Neuronal stem cell (in vitro differentiated cells): ENCODE results near the gene COBLL1.

Experiments used
- DNase-seq: peaks from one replicate; pipeline ENCODE4 v3.0.0-alpha.2; 2013; ENCODE audit warnings: low spot score
- H2AFZ ChIP-seq: one replicate; pipeline ENCODE4 v1.6.1; 2013; ENCODE audit warnings: mild to moderate bottlenecking, low read length, inconsistent platforms
- H2AK5ac ChIP-seq: 2 replicates; pipeline ENCODE4 v1.6.1; 2013; ENCODE audit warnings: low read depth, mild to moderate bottlenecking, inconsistent platforms, low read length, moderate library complexity, mixed read lengths
- H2BK120ac ChIP-seq: 2 replicates; pipeline ENCODE4 v1.6.1; 2013; ENCODE audit warnings: low read depth, mild to moderate bottlenecking, inconsistent platforms, low read length, moderate library complexity, mixed read lengths
- H2BK12ac ChIP-seq: one replicate; pipeline ENCODE4 v1.6.1; 2013; ENCODE audit warnings: low read length, inconsistent platforms
- H2BK15ac ChIP-seq: 2 replicates; pipeline ENCODE4 v1.6.1; 2013; ENCODE audit warnings: mild to moderate bottlenecking, low read length, inconsistent platforms, mixed read lengths
- H2BK5ac ChIP-seq: one replicate; pipeline ENCODE4 v1.6.1; 2013; ENCODE audit warnings: inconsistent platforms, mild to moderate bottlenecking, low read length, moderate library complexity
- H3K14ac ChIP-seq: one replicate; pipeline ENCODE4 v1.6.1; 2013; ENCODE audit warnings: low read length, inconsistent platforms
- H3K18ac ChIP-seq: 2 replicates; pipeline ENCODE4 v1.6.1; 2013; ENCODE audit warnings: low read length, inconsistent platforms
- H3K23ac ChIP-seq: 2 replicates; pipeline ENCODE4 v1.6.1; 2013; ENCODE audit warnings: low read depth, mild to moderate bottlenecking, mixed read lengths, low read length, inconsistent platforms; ENCODE audit not compliant: poor library complexity
- H3K27ac ChIP-seq: replicated peaks from 3 replicates; pipeline ENCODE4 v1.5.1; 2013; ENCODE audit warnings: low read length, inconsistent platforms
- H3K27me3 ChIP-seq, 3 experiments: 2 replicates each; pipeline ENCODE4 v1.6.1; 2013; ENCODE audit warnings: low read length in 3 of 3, mild to moderate bottlenecking in 2 of 3, inconsistent platforms in 1 of 3, low read depth in 1 of 3, mixed read lengths in 1 of 3, moderate library complexity in 1 of 3; ENCODE audit not compliant: control insufficient read depth in 3 of 3, insufficient read depth in 3 of 3
- H3K36me3 ChIP-seq, 2 donors: replicated peaks in 1 of 2; 2 replicates each; pipeline ENCODE4 v1.6.1; 2013; ENCODE audit warnings: low read length in 2 of 2; ENCODE audit not compliant: control insufficient read depth in 2 of 2, insufficient read depth in 2 of 2
- H3K4ac ChIP-seq: 2 replicates; pipeline ENCODE4 v1.6.1; 2013; ENCODE audit warnings: inconsistent platforms, mild to moderate bottlenecking, low read length, moderate library complexity
- H3K4me1 ChIP-seq, 2 donors: 1 replicate in 1 of 2; 2 replicates in 1 of 2; pipeline ENCODE4 v1.6.1; 2013; ENCODE audit warnings: low read length in 2 of 2, low read depth in 1 of 2; ENCODE audit not compliant: control insufficient read depth in 2 of 2, insufficient read depth in 1 of 2
- H3K4me2 ChIP-seq: one replicate; pipeline ENCODE4 v1.6.1; 2013; ENCODE audit warnings: mild to moderate bottlenecking, low read length, inconsistent platforms; ENCODE audit not compliant: insufficient read depth, poor library complexity, severe bottlenecking
- H3K4me3 ChIP-seq, 2 donors: 2 replicates each; pipeline ENCODE4 v1.5.1; 2013; ENCODE audit warnings: low read length in 2 of 2, mild to moderate bottlenecking in 2 of 2, inconsistent platforms in 1 of 2, moderate library complexity in 1 of 2
- H3K79me1 ChIP-seq: one replicate; pipeline ENCODE4 v1.6.1; 2013; ENCODE audit warnings: low read depth, mild to moderate bottlenecking, inconsistent platforms, low read length, moderate library complexity
- H3K9ac ChIP-seq: one replicate; pipeline ENCODE4 v1.6.1; 2013; ENCODE audit warnings: mild to moderate bottlenecking, low read depth, low read length, inconsistent platforms; ENCODE audit not compliant: poor library complexity
- H3K9me3 ChIP-seq, 2 donors: replicated peaks in 1 of 2; 2 replicates each; pipeline versions ENCODE3 to v1.6.1; 2013; ENCODE audit warnings: low read length in 2 of 2, mild to moderate bottlenecking in 2 of 2, inconsistent platforms in 1 of 2, low read depth in 1 of 2, mixed read lengths in 1 of 2, moderate library complexity in 1 of 2; ENCODE audit not compliant: control insufficient read depth in 2 of 2, insufficient read depth in 1 of 2
- H4K8ac ChIP-seq: one replicate; pipeline ENCODE4 v1.6.1; 2013; ENCODE audit warnings: low read depth, mild to moderate bottlenecking, inconsistent platforms, low read length, moderate library complexity
- H4K91ac ChIP-seq: one replicate; pipeline ENCODE4 v1.6.1; 2013; ENCODE audit warnings: low read length, low read depth, mild to moderate bottlenecking, inconsistent platforms; ENCODE audit not compliant: poor library complexity
- WGBS, 2 donors: extraction: QIAGEN DNeasy Blood & Tissue Kit; methylation state at CpG; one replicate each; pipeline ENCODE4 v1.1.7; 2013; ENCODE audit warnings: missing lambda C conversion rate in 2 of 2, mixed read lengths in 1 of 2; ENCODE audit not compliant: insufficient read length in 2 of 2, insufficient replicate concordance in 1 of 2; ENCODE audit errors: extremely low coverage in 2 of 2; 5-methylcytosine and 5-hydroxymethylcytosine counted together

COBLL1 gene

GRCh38 chr2:164846276-164846675, 4.7 kb upstream of the COBLL1 start:
- Histone ChIP-seq H3K9ac (no peak overlapping the region), H3K4ac (no peak overlapping the region), H4K8ac (no peak overlapping the region), H2AFZ (no peak overlapping the region), H3K18ac (no peak overlapping the region), H3K9me3 (no peaks in the 10 kb centered on the region), H3K4me2 (no peak overlapping the region), H3K4me3 (no peak overlapping the region), H4K91ac (no peak overlapping the region), H2BK120ac (no peak overlapping the region), H2AK5ac (no peak overlapping the region), H3K23ac (no peak overlapping the region), H3K36me3 (no peaks in the 10 kb centered on the region), H3K79me1 (no peaks in the 10 kb centered on the region), H3K14ac (no peak overlapping the region), H3K27me3 (no peaks in the 10 kb centered on the region), H2BK5ac (no peak overlapping the region), H3K4me1 (no peaks in the 10 kb centered on the region), H2BK12ac (no peak overlapping the region), H2BK15ac (no peak overlapping the region), H3K27ac (no peak overlapping the region)
- WGBS, 2 donors = no CpG with 5 or more reads among the region's 2 CpGs
- no peak for DNase-seq

DNA sequence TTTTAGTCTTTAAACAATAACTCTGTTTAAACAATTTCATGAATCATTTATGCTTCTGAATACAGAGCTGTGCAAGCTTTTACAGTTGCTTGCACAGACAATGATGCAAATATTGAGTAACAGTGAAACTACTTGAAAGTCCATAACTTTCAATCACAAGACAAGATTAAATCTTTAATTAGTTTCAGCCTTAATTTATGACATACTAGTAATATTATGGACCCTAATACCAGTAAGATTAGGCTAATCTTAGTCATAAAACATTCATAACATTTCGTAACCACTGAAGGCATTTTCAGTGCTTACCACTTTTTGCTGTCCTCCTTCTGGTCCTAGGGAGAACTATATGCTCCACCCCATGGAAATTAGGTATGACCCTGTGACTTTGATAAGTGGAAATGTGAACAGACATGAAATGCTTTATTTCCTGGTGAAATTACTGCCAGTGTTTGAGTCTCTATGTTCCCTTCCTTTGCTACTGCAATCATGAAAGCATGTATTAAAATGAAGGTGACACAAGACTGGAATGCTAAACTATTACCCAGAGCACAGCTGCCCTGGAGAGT, 1.8 kb upstream of the COBLL1 start:
- no CpG with 5 or more reads among the region's 1 CpG for WGBS, 2 donors
- no peak overlapping the region for H2AFZ ChIP-seq
- H3K4ac ChIP-seq = no peak overlapping the region
- no peak overlapping the region for H2BK5ac ChIP-seq
- H3K4me2 ChIP-seq = no peak overlapping the region
- H2AK5ac ChIP-seq = no peak overlapping the region
- H3K79me1 ChIP-seq = no peaks in the 10 kb centered on the region
- H3K4me3 ChIP-seq = no peak overlapping the region
- no peak overlapping the region for H4K91ac ChIP-seq
- no peak overlapping the region for H3K18ac ChIP-seq
- no peak overlapping the region for H3K27ac ChIP-seq
- no peak overlapping the region for H3K23ac ChIP-seq
- H2BK120ac ChIP-seq = no peak overlapping the region
- no peaks in the 10 kb centered on the region for H3K36me3 ChIP-seq
- peaks cover 0 to 10% of the 10 kb centered on the region in 2 donors for H3K4me1 ChIP-seq
- no peak overlapping the region for H4K8ac ChIP-seq
- no peak for DNase-seq
- H3K14ac ChIP-seq = no peak overlapping the region
- no peak overlapping the region for H2BK15ac ChIP-seq
- H2BK12ac ChIP-seq = no peak overlapping the region
- no peak overlapping the region for H3K9ac ChIP-seq
- no peaks in the 10 kb centered on the region for H3K9me3 ChIP-seq
- peaks cover 0 to 11% (median 0%) of the 10 kb centered on the region in 3 experiments for H3K27me3 ChIP-seq

DNA sequence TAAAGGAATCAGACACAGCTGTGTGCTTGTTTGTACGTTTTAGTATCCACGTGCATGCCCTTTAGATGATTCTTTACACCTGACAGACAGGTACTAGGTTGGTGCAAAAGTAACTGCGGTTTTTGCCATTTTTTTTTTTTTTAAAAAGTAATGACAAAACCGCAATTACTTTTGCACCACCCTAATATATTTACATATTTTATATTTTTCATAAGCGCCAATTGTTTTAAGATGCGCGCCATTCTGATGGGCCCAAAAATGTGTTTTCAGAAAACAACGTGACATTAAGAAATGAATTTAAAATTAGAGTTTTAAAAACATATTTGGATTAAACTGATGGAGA, 972 bp upstream of the COBLL1 start:
- no peak overlapping the region for H4K8ac ChIP-seq
- WGBS, 2 donors = no CpG with 5 or more reads among the region's 8 CpGs
- peak overlapping the region in 1 of 2 donors; percentile 77 for H3K4me3 ChIP-seq
- peaks cover 0 to 11% (median 0%) of the 10 kb centered on the region in 3 experiments for H3K27me3 ChIP-seq
- no peak overlapping the region for H3K9ac ChIP-seq
- H4K91ac ChIP-seq = no peak overlapping the region
- H3K9me3 ChIP-seq = no peaks in the 10 kb centered on the region
- H2AFZ ChIP-seq = peak overlapping the region; percentile 100
- H3K36me3 ChIP-seq = no peaks in the 10 kb centered on the region
- no peak overlapping the region for H3K4me2 ChIP-seq
- H2BK12ac ChIP-seq = no peak overlapping the region
- no peak for DNase-seq
- H3K79me1 ChIP-seq = no peaks in the 10 kb centered on the region
- H2BK120ac ChIP-seq = no peak overlapping the region
- H2BK15ac ChIP-seq = no peak overlapping the region
- no peak overlapping the region for H3K27ac ChIP-seq
- H2AK5ac ChIP-seq = no peak overlapping the region
- no peak overlapping the region for H3K18ac ChIP-seq
- no peak overlapping the region for H3K14ac ChIP-seq
- no peak overlapping the region for H3K4ac ChIP-seq
- H3K4me1 ChIP-seq = peaks cover 0 to 10% of the 10 kb centered on the region in 2 donors
- no peak overlapping the region for H3K23ac ChIP-seq
- no peak overlapping the region for H2BK5ac ChIP-seq

- H2AK5ac ChIP-seq = no peak overlapping the region
- no peak overlapping the region for H4K91ac ChIP-seq
- peak overlapping the region; percentile 37 for H2BK15ac ChIP-seq
- peak overlapping the region; percentile 73 for H3K23ac ChIP-seq
- peak overlapping the region; percentile 100 for H2AFZ ChIP-seq
- H3K9me3 ChIP-seq = no peaks in the 10 kb centered on the region
- H3K27ac ChIP-seq = peak overlapping the region; percentile 59
- H3K36me3 ChIP-seq = no peaks in the 10 kb centered on the region
- H3K79me1 ChIP-seq = no peaks in the 10 kb centered on the region
- H3K9ac ChIP-seq = peak overlapping the region; percentile 86
- no peak overlapping the region for H4K8ac ChIP-seq
- peak overlapping the region; percentile 87 for H2BK5ac ChIP-seq
- H3K4me2 ChIP-seq = peak overlapping the region; percentile 91
- H3K4ac ChIP-seq = no peak overlapping the region
- peak overlapping the region; percentile 77 to 93 for H3K4me3 ChIP-seq
- WGBS, 2 donors = no CpG with 5 or more reads among the region's 90 CpGs
- H3K27me3 ChIP-seq = peaks cover 0 to 11% (median 0%) of the 10 kb centered on the region in 3 experiments
- peak overlapping the region; percentile 10 for H2BK12ac ChIP-seq
- DNase-seq = peak; percentile 71
- no peak overlapping the region for H3K14ac ChIP-seq
- peak overlapping the region; percentile 97 for H3K18ac ChIP-seq
- H2BK120ac ChIP-seq = peak overlapping the region; percentile 81
- peaks cover 0 to 10% of the 10 kb centered on the region in 2 donors for H3K4me1 ChIP-seq
Observed at GRCh38 chr2:164840930-164841718, 499 bp downstream of the COBLL1 start.
